Iris pigment epithelial cell (primary cell): Measurements from ENCODE around the gene TRAFD1.

Experiments used
- DNase-seq: peaks from one replicate; pipeline ENCODE4 v3.0.0-alpha.2; 2011; ENCODE audit warnings: low read depth

Gene TRAFD1

GRCh38 chr12:112199136-112199535, 73.8 kb downstream of the TRAFD1 start:
- peak; percentile 49 for DNase-seq
